ENCODE measurements around the gene ITSN2. TPM values are rescaled to one million over a fixed set of nuclear protein-coding genes. Genes with fewer than 3 reads are reported as not detected.

ITSN2 gene
- total RNA-seq, 1 donor from 2014 or later, result 19.6 TPM

DNA sequence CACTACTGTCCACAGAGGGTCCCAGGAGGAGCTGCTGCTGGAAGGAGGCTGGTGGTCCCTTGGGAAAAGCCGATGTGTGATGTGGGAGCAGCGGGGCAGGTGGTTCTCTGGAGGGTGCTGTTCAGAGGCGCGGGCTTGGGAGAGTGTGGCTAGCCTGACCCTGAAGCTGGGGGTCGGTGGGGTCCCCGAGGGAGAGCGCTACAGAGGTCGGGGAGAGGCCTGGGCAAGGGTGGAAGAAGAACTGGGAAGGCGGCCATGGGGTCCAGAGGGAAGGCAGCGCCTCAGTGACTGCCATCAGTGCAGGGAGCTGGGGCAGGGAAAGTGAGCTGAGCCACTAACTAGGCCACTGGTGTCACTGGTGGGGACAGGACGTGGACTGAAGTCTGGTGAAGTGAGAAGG, 153.0 kb downstream of the ITSN2 start:
- H3K4me1 Mint-ChIP-seq, result peaks cover 10% of the 10 kb centered on the region
- TF ChIP-seq, protein P1, sequence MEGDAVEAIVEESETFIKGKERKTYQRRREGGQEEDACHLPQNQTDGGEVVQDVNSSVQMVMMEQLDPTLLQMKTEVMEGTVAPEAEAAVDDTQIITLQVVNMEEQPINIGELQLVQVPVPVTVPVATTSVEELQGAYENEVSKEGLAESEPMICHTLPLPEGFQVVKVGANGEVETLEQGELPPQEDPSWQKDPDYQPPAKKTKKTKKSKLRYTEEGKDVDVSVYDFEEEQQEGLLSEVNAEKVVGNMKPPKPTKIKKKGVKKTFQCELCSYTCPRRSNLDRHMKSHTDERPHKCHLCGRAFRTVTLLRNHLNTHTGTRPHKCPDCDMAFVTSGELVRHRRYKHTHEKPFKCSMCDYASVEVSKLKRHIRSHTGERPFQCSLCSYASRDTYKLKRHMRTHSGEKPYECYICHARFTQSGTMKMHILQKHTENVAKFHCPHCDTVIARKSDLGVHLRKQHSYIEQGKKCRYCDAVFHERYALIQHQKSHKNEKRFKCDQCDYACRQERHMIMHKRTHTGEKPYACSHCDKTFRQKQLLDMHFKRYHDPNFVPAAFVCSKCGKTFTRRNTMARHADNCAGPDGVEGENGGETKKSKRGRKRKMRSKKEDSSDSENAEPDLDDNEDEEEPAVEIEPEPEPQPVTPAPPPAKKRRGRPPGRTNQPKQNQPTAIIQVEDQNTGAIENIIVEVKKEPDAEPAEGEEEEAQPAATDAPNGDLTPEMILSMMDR (IDR thresholded peaks at IDR 0.05; ENCODE audit: unreplicated experiment), result no peak
- peaks cover 38% of the 10 kb centered on the region for H3K36me3 Mint-ChIP-seq
- H3K27ac Mint-ChIP-seq, result no peak overlapping the region
- no peaks in the 10 kb centered on the region for H3K9me3 Mint-ChIP-seq
- no peaks in the 10 kb centered on the region for H3K27me3 Mint-ChIP-seq (ENCODE audit: low read depth)
- no peak for DNase-seq (ENCODE audit: low spot score in 2 of 2, unreplicated experiment in 2 of 2)
- H3K4me3 Mint-ChIP-seq, result no peak overlapping the region

DNA sequence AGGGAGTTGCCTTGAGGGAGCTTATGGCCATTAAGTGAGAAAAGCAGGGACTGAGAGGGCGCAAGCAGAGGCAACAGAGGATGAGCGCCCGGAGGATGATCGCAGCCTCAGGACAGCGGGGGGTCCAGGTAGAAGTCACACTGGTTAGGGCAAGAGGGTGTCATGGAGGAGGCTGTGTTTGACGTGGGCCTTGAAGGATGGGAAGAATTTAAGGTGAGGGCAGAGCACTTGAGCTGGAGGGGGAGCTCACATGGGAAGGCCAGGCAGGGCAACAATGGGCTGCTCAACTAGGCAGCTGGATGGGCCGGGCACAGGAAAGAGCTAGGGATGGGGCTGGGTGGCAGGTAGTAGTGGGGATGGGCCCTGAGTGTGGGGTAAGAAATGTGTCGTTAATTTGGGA, 153.6 kb downstream of the ITSN2 start:
- H3K4me3 Mint-ChIP-seq, result no peak overlapping the region
- peaks cover 38% of the 10 kb centered on the region for H3K36me3 Mint-ChIP-seq
- no peak for DNase-seq (ENCODE audit: low spot score in 2 of 2, unreplicated experiment in 2 of 2)
- H3K27ac Mint-ChIP-seq, result no peak overlapping the region
- no peaks in the 10 kb centered on the region for H3K9me3 Mint-ChIP-seq
- TF ChIP-seq, protein P1 (IDR thresholded peaks at IDR 0.05; ENCODE audit: unreplicated experiment), result no peak
- peaks cover 5% of the 10 kb centered on the region for H3K4me1 Mint-ChIP-seq
- H3K27me3 Mint-ChIP-seq (ENCODE audit: low read depth), result no peaks in the 10 kb centered on the region

DNA sequence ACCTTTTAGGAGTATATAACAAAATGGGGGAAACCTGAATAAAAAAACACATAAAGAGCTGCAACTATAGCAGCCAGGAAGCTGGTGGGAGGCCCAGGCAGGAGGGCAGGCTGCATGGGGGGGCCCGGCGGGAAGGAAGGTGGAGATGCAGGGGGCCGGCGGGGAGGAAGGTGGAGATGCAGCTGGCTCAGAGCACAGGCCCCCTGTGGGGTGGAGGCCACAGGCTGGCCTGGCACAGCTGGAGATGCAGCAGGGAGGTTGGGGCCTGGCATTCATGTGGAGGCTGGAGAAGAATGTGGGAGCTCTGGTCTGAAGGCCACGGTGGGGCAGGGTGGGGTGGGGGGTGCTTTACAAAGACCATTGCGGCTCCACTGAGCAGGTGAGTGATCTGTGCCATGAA, 154.1 kb downstream of the ITSN2 start:
- peaks cover 36% of the 10 kb centered on the region for H3K36me3 Mint-ChIP-seq

DNA sequence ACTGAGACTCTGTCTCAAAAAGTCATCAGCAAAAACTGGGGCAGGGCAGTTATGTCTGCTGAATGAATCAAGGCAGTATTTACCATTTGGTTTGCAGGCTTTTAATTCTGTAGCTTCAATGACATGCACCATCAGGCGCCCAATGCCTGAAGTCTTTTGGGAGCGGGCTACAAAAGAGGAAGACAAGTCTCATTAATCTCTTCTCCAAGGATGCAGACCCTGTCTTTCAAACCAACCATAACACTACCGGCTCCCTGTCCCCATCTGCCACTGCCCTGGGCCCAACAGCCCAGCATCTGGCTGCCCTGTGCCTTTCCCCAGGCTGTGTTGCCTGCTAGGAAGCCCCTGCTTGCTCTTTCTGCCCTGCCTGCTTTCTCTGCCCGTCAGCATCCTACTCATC, 155.2 kb downstream of the ITSN2 start:
- no peak overlapping the region for H3K27ac Mint-ChIP-seq
- H3K27me3 Mint-ChIP-seq (ENCODE audit: low read depth), result no peaks in the 10 kb centered on the region
- TF ChIP-seq, protein P1 (IDR thresholded peaks at IDR 0.05; ENCODE audit: unreplicated experiment), result no peak
- peaks cover 32% of the 10 kb centered on the region for H3K36me3 Mint-ChIP-seq
- H3K9me3 Mint-ChIP-seq, result no peaks in the 10 kb centered on the region
- no peaks in the 10 kb centered on the region for H3K4me1 Mint-ChIP-seq
- H3K4me3 Mint-ChIP-seq, result no peak overlapping the region
- DNase-seq (ENCODE audit: low spot score in 2 of 2, unreplicated experiment in 2 of 2), result no peak

More for the DNA sequence above, 154.1 kb downstream of the ITSN2 start:
- Mint-ChIP-seq H3K4me1 (peaks cover 2% of the 10 kb centered on the region), H3K4me3 (no peak overlapping the region), H3K9me3 (no peaks in the 10 kb centered on the region), H3K27ac (no peak overlapping the region), H3K27me3 (ENCODE audit: low read depth) (no peaks in the 10 kb centered on the region)
- TF ChIP-seq, protein P1 (IDR thresholded peaks at IDR 0.05; ENCODE audit: unreplicated experiment), result no peak
- DNase-seq (ENCODE audit: low spot score in 2 of 2, unreplicated experiment in 2 of 2), result no peak

DNA sequence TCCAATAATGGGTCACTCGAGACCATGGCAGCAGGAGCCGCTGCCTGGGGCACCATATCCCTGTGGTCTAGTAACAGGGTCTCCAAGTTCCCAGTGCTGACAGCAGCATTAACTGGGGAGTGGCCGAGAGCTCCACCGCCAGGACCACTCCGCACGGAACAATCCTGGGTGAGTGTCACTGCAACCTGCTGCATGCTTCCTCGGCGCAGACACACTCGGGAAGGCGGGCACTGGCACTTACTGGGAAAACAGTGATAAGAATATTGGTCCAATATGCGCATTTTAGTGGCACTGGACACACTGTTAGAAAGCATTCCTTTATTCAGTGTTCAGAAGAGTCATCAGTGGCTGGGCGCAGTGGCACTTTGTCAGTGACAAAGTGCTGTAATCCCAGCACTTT, 155.8 kb downstream of the ITSN2 start:
- no peak overlapping the region for H3K27ac Mint-ChIP-seq
- TF ChIP-seq, protein P1 (IDR thresholded peaks at IDR 0.05; ENCODE audit: unreplicated experiment), result no peak
- H3K36me3 Mint-ChIP-seq, result peaks cover 26% of the 10 kb centered on the region
- H3K4me1 Mint-ChIP-seq, result no peaks in the 10 kb centered on the region
- H3K4me3 Mint-ChIP-seq, result no peak overlapping the region
- no peaks in the 10 kb centered on the region for H3K9me3 Mint-ChIP-seq
- no peaks in the 10 kb centered on the region for H3K27me3 Mint-ChIP-seq (ENCODE audit: low read depth)
- DNase-seq (ENCODE audit: low spot score in 2 of 2, unreplicated experiment in 2 of 2), result no peak

DNA sequence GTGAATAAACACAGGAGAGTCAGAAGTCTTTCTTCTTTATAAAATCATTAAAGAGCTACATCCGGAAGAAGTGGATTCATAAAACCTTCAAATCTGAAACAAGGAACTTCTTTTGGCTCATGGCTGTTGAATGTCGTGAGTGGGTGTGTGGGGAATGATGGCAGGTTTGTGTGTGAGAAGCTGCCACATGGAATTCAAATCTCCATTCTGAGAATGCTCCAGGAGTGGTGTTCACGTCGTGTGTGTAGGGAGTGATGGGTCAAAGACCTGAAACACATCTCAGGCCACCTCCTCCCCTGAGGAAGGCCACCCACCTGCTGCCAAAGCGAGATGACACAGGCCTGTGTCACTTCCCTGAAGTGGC, 156.6 kb downstream of the ITSN2 start:
- no peaks in the 10 kb centered on the region for H3K4me1 Mint-ChIP-seq
- H3K9me3 Mint-ChIP-seq, result no peaks in the 10 kb centered on the region
- DNase-seq (ENCODE audit: low spot score in 2 of 2, unreplicated experiment in 2 of 2), result no peak
- H3K36me3 Mint-ChIP-seq, result peaks cover 23% of the 10 kb centered on the region
- no peak overlapping the region for H3K27ac Mint-ChIP-seq
- H3K27me3 Mint-ChIP-seq (ENCODE audit: low read depth), result no peaks in the 10 kb centered on the region
- TF ChIP-seq, protein P1 (IDR thresholded peaks at IDR 0.05; ENCODE audit: unreplicated experiment), result no peak
- H3K4me3 Mint-ChIP-seq, result no peak overlapping the region
